ENCODE measurements around the gene IGSF21.

DNA sequence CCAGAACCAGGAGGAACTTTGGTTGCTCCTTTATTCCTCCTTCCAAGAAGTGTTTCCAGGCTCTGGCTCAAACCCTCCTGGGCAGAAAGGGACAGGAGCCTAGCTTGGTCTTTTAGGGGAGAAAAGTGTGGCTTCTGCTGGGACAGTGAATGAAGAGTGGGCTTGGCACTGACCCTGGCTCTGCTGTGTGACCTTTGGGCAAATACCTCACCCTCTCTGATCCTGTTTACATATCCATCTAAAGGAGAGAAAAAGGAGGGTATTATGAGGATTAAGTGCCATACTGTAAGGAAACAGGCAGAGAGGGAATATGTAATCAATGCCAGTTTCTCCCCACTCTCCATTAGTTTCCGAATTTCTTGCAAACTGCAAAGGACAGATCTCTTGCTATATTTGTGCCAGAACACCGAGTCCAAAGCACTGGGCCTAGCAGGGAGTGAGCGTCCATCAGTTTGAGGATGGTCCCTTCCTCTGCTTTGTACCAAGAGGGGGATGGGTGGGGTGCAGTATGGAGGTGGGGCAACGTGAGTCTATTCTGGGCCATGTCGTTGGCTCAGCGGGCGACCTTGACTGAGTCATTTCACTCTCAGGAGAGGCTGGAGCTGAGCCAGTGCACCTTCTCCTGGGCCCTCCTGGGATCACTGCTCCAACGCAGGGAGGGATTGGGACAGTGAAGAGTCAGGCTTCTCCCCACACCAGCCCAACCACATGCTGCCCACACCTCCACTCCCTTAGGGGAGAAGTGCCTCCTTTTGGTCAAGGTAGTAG, 38.4 kb downstream of the IGSF21 start:
- no peak for TF ChIP-seq CTCF (IDR thresholded peaks at IDR 0.05)
- no peak for TF ChIP-seq JUN (CRISPR knock-in tag; IDR thresholded peaks at IDR 0.05)
- TF ChIP-seq ZNF317 (CRISPR knock-in tag; IDR thresholded peaks at IDR 0.05; ENCODE audit: borderline replicate concordance, low read depth) = no peak
- no peak for TF ChIP-seq NFYB (CRISPR knock-in tag; conservative IDR thresholded peaks at IDR 0.05; ENCODE audit: low read depth)
- no peak for TF ChIP-seq SMAD4 (CRISPR knock-in tag; IDR thresholded peaks at IDR 0.05)
- TF ChIP-seq, protein P1, sequence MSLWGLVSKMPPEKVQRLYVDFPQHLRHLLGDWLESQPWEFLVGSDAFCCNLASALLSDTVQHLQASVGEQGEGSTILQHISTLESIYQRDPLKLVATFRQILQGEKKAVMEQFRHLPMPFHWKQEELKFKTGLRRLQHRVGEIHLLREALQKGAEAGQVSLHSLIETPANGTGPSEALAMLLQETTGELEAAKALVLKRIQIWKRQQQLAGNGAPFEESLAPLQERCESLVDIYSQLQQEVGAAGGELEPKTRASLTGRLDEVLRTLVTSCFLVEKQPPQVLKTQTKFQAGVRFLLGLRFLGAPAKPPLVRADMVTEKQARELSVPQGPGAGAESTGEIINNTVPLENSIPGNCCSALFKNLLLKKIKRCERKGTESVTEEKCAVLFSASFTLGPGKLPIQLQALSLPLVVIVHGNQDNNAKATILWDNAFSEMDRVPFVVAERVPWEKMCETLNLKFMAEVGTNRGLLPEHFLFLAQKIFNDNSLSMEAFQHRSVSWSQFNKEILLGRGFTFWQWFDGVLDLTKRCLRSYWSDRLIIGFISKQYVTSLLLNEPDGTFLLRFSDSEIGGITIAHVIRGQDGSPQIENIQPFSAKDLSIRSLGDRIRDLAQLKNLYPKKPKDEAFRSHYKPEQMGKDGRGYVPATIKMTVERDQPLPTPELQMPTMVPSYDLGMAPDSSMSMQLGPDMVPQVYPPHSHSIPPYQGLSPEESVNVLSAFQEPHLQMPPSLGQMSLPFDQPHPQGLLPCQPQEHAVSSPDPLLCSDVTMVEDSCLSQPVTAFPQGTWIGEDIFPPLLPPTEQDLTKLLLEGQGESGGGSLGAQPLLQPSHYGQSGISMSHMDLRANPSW (CRISPR knock-in tag; conservative IDR thresholded peaks at IDR 0.05; ENCODE audit: low read depth) = no peak
- no peak for TF ChIP-seq ELF4 (CRISPR knock-in tag; IDR thresholded peaks at IDR 0.05; ENCODE audit: low read depth)

Measured in WTC11 (cell line).